Measurements from ENCODE around the gene ETF1. TPM values are rescaled to one million over a fixed set of nuclear protein-coding genes. Genes with fewer than 3 reads are reported as not detected.

ETF1 gene
- total and polyA plus RNA-seq, 9 of the 15 experiments (the other 6 are each of a cell fraction or from before 2014, with no cell fraction given): 53.7 to 209 (median 164) TPM

DNA sequence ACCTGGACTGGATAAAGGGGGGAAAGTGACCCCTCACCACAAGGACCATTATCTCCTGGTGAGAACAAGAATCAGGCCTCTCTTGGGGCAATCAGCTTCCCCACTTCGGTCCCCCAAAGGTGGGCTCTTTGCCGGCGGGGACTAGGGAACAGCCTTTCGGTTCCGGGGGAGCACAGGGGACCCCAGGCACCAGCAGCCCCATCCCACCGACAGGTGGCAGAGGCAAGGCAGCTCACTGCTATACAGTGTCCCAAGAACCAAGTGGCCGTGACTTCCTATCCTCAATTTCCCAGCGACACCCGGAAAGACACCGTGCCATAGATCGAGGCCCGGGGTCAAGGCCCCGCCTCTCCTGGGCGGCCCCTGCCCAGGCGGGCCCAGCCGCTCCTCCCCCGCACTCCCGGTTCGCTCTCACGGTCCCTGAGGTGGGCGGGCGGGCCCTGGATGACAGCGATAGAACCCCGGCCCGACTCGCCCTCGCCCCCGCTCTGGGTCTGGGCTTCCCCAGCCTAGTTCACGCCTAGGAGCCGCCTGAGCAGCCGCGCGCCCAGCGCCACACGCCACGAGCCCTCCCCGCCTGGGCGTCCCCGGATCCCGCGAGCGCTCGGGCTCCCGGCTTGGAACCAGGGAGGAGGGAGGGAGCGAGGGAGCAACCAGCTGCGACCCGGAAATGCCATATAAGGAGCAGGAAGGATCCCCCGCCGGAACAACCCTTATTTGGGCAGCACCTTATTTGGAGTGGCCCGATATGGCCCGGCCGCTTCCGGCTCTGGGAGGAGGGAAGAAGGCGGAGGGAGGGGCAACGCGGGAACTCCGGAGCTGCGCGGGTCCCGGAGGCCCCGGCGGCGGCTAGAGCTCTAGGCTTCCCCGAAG is 78.4 kb downstream of the ETF1 start (continued):
- TF ChIP-seq, protein P1, sequence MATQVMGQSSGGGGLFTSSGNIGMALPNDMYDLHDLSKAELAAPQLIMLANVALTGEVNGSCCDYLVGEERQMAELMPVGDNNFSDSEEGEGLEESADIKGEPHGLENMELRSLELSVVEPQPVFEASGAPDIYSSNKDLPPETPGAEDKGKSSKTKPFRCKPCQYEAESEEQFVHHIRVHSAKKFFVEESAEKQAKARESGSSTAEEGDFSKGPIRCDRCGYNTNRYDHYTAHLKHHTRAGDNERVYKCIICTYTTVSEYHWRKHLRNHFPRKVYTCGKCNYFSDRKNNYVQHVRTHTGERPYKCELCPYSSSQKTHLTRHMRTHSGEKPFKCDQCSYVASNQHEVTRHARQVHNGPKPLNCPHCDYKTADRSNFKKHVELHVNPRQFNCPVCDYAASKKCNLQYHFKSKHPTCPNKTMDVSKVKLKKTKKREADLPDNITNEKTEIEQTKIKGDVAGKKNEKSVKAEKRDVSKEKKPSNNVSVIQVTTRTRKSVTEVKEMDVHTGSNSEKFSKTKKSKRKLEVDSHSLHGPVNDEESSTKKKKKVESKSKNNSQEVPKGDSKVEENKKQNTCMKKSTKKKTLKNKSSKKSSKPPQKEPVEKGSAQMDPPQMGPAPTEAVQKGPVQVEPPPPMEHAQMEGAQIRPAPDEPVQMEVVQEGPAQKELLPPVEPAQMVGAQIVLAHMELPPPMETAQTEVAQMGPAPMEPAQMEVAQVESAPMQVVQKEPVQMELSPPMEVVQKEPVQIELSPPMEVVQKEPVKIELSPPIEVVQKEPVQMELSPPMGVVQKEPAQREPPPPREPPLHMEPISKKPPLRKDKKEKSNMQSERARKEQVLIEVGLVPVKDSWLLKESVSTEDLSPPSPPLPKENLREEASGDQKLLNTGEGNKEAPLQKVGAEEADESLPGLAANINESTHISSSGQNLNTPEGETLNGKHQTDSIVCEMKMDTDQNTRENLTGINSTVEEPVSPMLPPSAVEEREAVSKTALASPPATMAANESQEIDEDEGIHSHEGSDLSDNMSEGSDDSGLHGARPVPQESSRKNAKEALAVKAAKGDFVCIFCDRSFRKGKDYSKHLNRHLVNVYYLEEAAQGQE (IDR thresholded peaks at IDR 0.05; ENCODE audit: borderline replicate concordance): peak; percentile 8; the same call in 1 of the 2 replicates
- TF ChIP-seq, protein P1 (CRISPR knock-in tag; IDR thresholded peaks at IDR 0.05; ENCODE audit: low read depth): no peak; the same call in none of the 2 replicates
- TF ChIP-seq, protein P2, sequence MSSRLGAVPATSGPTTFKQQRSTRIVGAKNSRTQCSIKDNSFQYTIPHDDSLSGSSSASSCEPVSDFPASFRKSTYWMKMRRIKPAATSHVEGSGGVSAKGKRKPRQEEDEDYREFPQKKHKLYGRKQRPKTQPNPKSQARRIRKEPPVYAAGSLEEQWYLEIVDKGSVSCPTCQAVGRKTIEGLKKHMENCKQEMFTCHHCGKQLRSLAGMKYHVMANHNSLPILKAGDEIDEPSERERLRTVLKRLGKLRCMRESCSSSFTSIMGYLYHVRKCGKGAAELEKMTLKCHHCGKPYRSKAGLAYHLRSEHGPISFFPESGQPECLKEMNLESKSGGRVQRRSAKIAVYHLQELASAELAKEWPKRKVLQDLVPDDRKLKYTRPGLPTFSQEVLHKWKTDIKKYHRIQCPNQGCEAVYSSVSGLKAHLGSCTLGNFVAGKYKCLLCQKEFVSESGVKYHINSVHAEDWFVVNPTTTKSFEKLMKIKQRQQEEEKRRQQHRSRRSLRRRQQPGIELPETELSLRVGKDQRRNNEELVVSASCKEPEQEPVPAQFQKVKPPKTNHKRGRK (tag; IDR thresholded peaks at IDR 0.05): no peak
- TF ChIP-seq ZNF77 (CRISPR knock-in tag; IDR thresholded peaks at IDR 0.05) (no peak), ZBED1 (IDR thresholded peaks at IDR 0.05) (0 out of 2 replicates have a peak, but pooled peaks have one; percentile 16), KLF16 (IDR thresholded peaks at IDR 0.05) (0 out of 2 replicates have a peak, but pooled peaks have one; percentile 37)
- TF ChIP-seq, protein P3, sequence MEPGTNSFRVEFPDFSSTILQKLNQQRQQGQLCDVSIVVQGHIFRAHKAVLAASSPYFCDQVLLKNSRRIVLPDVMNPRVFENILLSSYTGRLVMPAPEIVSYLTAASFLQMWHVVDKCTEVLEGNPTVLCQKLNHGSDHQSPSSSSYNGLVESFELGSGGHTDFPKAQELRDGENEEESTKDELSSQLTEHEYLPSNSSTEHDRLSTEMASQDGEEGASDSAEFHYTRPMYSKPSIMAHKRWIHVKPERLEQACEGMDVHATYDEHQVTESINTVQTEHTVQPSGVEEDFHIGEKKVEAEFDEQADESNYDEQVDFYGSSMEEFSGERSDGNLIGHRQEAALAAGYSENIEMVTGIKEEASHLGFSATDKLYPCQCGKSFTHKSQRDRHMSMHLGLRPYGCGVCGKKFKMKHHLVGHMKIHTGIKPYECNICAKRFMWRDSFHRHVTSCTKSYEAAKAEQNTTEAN (CRISPR knock-in tag; IDR thresholded peaks at IDR 0.05): no peak
- TF ChIP-seq, protein P4, sequence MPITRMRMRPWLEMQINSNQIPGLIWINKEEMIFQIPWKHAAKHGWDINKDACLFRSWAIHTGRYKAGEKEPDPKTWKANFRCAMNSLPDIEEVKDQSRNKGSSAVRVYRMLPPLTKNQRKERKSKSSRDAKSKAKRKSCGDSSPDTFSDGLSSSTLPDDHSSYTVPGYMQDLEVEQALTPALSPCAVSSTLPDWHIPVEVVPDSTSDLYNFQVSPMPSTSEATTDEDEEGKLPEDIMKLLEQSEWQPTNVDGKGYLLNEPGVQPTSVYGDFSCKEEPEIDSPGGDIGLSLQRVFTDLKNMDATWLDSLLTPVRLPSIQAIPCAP (CRISPR knock-in tag; IDR thresholded peaks at IDR 0.05; ENCODE audit: borderline replicate concordance): peak; percentile 77; the same call in 1 of the 2 replicates
